Cardiac septum (tissue), 1 donor: ENCODE measurements around the gene RARA. TPM values are rescaled to one million over a fixed set of nuclear protein-coding genes. Genes with fewer than 3 reads are reported as not detected.

Experiments
- DNase-seq: peaks from one replicate; pipeline ENCODE4 v3.0.0-alpha.2; 2020; ENCODE audit warnings: low spot score
- intact Hi-C: fragments of 100-400 bp; cut with DNase I; formaldehyde crosslinking; loops from one replicate; pipeline ENCODE4 v1.14.0; 2022
- total RNA-seq: library from RNA; stranded (reverse); fragmentation: NEBNext Ultra II Directional; extraction: Animal tissue kit (Norgen Biotek cat#: 25700); gene quantifications from one replicate; pipeline ENCODE4 v1.2.1, GENCODE V29; 2021
- donor health status: DM: no; HTN: no; CAD: no.

The RARA gene
- total RNA-seq, 1 donor from 2014 or later: 30.7 TPM

DNA sequence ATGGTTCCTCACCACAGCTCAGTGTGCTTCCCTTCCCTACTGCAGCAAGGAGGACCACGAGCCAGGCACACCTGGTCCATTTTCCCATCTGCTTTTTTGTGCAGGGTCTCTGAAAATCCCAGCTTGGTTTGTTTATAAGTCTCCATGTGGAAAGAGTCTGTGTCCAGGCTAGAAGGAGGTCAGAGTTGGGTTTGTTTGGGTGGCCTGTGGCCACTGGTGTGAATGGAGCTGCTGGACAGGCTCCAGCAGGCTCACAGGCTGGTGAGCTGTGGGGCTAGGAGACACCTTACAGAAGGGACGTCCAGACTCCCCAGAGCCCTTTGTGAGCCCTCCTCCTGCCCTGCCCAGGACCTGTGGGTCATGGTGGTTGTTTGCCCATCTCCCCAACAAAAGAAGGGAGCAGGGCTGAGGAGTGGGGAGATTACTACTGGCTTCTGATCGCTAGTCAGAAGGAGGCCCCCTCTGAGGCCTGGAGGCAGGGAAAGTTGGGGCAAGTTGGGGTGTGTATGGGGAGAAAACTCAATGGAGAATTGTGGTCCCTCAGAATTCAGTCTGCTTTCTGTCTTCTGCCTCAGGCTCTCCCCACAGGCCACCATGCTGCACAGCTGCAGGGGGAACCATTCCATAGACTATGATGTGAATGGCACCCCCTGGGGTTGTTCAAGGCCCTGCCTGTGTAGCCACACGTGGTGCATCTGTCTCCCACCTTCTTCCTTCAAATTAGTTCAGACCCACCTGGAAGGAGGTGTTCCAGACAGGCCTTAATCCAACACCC, 4.1 kb downstream of the RARA start:
- intact Hi-C loops: no loop called here
- peak; percentile 72 for DNase-seq

GRCh38 chr17:40313668-40314583, 4.9 kb downstream of the RARA start:
- peak; percentile 20 for DNase-seq
- intact Hi-C loops: no loop called here

- peak; percentile 97 for DNase-seq
- intact Hi-C loops: no loop called here
These were observed 5.6 kb downstream of the RARA start for GRCh38 chr17:40314584-40314956.

- DNase-seq: peak; percentile 41
- intact Hi-C loops: no loop called here
These were observed 6.2 kb downstream of the RARA start for GRCh38 chr17:40315206-40315605.

GRCh38 chr17:40315678-40316570, 6.9 kb downstream of the RARA start:
- peak; percentile 75 for DNase-seq
- intact Hi-C loops: no loop called here

DNA sequence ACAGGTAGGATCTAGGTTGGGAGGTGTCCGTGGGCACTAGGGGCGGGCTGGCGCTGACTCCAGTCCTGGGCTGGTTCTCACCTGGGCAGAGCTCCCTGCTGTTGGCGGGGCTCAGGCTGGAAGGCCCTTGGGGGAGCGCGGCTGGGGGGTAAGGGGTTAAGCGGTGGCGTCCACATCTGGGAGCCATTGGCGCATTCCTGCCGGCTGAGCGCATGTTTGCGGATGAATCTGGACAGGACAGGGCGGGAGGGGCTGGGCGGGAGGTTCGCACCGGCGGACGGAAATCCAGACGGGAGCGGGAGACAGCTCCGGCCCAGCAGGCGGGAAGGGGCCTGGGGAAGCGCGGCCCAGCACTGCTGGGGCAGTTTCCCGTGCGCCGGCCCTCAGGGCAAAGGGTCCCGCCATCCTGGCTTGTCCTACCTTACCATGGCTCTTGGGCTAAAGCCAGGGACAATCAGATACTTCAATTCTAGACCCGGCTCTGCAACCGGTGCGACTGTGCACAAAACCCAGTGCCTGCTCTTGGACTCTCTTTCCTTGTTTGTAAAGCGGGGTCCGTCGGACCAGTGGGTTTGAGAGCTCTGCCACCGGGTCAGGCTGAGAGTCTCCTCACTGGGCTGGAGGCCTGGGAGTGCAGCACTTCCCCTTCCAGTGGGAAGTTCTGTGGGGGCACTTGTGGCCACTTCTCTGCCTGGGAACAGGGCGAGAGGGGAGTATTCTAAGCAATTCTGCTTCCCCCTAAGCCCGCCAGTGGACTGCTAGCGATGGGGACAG, 7.8 kb downstream of the RARA start:
- peak; percentile 85 for DNase-seq
- intact Hi-C loops: loop anchor here (1.0 kb wide), 1 partner anchor 28 kb away; no protein-coding TSS in a partner anchor

DNA sequence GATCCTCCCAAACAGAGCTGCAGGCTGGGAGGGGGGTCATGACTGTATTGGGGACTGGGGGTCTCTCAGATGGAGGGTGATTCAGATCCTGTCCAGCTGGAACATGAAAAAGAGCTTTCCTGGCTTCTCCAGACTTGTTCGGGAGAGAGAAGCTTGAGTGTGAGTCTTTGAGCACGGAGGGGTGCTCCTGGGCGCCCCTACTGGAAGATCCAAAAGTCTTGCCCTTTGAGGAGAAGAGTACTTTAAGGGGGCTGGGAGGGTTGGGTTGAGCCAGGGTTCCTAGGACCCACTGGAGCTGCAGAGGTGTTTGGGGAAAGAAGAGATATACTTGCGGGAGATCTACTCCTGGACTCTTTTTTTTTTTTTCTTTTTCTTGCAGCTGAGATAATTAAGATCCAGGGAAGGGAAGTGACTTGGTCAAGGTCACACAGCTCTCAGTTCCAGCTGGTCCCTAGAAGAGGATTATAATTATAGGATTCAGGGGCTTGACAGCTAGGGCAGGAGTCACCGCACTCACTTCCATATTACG, 8.4 kb downstream of the RARA start:
- intact Hi-C loops: loop anchor here (1.0 kb wide), 1 partner anchor 27 kb away; no protein-coding TSS in a partner anchor
- DNase-seq: peak; percentile 76

DNA sequence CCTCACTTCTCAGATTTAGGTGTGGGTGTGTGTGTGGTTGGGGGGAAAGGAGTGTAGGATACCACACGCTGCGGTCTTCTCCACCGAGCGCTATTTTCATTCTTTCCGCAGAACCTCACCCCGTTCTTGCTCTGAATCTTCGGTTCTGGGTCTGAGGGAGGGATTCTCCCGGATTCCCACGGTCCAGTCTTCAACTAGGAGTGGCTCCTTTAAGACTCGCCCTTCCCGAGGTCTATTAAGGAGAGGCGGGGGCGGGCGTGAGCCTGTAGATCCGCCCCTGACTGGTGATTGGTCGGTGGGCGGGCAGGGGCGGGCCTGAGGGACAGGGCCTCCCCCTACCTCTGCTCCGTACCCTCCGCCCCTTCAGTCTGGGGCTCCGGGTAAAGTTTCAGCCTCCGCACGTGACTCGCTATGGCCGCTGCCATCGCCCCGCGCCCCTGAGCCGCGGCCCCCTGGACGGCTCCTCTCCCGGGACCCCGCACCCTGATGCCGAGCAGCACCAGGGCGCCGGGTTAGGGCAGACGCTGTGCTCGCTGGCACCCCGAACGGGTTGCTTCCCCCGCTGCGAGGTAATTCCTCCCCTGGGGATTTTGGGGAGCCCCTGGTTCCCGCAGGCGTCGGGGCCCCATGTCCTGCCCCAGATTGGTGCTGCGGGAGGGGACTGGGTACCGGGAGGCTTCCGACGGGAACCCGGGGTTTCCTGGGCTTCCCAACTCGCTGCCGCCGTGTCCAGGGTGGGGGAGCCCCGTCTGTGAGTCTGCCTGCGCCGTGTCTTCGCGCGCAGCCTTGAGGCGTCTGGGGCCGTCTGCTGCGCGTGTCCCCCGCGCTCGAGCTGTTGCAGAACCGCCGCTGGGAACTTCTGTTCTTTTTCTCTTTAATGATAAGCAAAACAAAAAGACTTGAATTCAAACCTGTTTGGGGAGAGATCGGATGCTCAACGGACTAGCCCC, 9.2 kb downstream of the RARA start:
- DNase-seq: peak; percentile 98
- intact Hi-C loops: loop anchor here (1.0 kb wide), 1 partner anchor 26 kb away; no protein-coding TSS in a partner anchor

DNA sequence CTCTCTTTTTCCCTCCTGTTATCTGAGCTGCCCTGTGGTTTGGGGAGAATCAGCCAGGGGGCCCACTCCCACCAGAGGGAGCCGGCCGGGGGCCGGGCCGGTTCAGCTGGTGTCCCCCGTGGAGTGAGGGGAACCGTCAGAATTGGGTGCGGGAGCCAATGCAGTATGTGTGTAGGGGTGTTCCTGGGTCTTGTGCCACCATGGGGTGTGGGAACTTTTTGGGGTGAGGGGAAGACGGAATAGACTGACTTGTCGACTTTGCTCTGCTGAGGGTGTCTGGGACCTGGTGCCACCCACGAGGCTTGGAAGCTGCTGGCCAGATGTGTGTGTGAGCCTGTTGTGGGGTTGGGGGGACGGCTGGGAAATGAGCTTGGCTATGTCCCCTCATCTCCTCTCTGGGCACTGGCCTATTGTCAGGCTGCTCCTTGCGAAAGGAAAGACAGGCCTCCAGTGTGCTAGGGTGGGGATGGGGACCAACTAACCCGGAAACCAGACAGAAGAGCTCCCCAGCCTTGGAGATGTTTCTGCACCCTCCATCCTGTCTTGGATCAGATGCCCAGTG, 9.9 kb downstream of the RARA start:
- intact Hi-C loops: no loop called here

DNA sequence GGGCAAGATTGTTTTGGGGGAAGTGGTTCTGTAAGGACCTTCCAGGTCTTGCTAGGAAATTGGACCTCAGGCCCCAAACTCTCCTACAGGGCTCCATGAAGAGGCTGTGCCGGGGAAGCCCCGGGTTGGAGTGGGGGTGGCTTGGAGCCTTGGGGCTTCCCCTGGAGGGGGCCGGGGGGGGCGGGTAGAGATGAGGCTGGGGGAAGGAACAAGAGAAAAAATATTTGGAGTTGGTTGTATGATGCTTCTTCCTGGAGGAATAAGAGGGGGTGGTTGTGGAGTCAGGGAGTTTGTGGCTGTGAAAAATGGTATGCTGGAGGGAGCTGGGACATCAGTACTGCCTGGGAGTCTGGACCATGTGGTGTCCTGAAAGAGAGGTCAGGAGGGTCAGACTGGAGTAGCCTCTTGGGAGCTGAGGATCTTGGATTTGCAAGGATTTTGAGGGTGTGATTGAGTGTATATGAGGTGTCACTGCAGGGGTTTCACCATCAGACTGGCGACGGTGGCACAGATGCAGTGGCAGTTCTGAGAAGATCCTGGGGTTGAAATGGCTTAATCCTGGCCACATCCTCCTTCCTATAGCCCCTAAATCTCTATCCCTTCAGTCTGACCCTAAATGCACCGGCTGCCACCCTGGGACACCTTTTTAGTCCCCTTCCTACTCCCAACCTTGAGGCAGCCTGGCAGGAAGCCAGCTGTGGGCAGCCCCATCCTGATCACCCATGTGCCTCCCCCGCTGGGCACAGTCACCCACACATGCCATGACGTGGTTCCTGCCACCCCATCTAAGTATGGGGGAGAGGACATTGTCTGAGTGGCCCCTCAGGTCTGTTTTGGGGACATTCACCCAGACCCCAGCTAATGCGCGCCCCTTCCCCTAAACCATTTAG, 10.9 kb downstream of the RARA start:
- DNase-seq: peak; percentile 82

More for the DNA sequence above, 9.9 kb downstream of the RARA start:
- peak; percentile 75 for DNase-seq

GRCh38 chr17:40320756-40321523, 12.0 kb downstream of the RARA start:
- intact Hi-C loops: no loop called here
- peak; percentile 81 for DNase-seq

More for the DNA sequence above, 10.9 kb downstream of the RARA start:
- intact Hi-C loops: no loop called here

DNA sequence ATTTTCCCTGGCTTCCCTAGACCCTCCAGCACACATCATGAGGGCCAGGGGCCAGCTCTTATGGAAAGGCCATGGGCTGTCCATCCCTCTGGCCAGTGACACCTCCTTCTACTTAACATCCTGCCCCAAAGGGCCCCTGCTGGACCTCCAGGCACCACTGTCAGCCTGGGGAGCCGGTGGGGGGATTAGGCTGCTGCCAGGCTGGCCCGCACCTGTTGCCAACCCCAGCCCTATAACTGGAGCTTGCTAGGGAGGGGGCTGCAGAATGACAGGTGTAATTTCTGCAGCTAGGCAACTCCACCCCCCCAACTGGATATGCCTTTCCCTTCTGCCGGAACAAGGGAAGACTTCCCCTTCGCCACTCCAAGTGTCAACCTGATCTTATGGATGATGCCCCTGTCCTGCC, 12.5 kb downstream of the RARA start:
- intact Hi-C loops: no loop called here
- DNase-seq: no peak

DNA sequence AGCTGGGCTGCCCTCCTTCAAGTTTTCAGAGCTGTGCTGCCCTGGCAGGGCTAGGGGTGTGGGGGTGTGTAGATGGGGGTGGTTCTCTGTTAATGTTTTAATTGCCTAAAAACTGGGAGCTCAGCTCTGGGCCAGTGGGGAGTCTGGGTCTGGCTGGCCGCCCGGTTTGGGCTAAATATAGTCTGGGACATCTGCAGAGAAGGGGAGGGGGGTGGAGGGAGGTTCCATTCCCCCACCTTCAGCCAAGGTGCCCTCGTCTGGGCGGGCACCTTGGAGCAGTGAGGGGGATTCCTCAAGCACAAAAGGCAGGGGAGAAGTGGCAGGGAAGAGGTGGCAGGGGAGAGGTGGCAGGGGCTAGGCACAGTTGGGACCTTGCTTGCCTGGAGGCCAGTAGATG, 13.0 kb downstream of the RARA start:
- intact Hi-C loops: no loop called here

DNA sequence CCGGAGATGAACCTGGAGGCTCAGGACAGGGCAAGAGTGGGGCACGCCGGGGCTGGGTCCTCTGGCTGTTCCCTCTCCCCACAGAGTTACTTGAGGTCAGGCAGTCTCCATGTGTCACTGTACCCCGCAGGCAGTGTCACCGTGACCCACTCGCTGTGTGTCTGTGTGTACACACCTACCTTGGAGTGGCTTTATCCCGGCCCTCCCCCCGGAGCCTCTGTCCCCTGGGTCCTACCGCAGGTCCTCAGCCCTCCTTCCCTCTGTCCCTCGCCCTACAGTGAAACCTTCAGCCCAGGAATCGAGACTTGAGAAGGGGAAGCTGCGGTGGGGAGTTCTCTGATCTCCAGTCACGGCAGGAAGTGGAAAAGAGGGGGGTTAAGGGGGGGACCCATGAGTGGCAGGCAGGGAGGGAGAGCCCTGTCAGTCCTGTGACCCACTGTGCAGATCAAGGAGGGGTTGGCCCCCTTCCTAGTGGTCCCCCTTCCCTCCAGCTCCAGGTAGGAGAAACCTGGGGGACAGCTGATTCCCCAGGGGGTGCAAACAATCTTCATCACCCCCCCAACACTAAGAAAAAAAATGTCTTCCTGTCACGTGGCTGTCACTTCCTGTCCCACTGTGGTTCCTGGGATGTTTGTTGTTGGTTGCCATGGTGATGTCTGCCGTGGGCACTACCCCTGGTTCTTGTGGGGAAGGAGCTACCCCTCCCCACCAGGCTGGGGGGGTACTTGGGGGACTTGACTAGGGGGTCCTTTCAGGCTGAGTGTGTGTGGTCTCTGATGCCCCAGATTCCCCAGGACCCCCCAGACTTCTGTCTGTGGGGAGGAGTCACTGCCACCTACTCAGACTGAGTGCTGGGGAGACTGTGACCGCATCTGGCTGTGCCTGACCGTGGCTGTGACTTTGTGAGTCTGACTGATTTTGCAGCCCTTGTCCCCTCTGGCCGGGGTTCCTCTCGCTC, 13.7 kb downstream of the RARA start:
- intact Hi-C loops: no loop called here
- peak; percentile 94 for DNase-seq

More for the DNA sequence above, 13.0 kb downstream of the RARA start:
- no peak for DNase-seq
